Kidney epithelial cell (primary cell): Measurements from ENCODE around the gene ZNRF2. TPM values are rescaled to one million over a fixed set of nuclear protein-coding genes. Genes with fewer than 3 reads are reported as not detected.

Experiments
- DNase-seq: peaks from one replicate; pipeline ENCODE4 v3.0.0-alpha.2; 2010; ENCODE audit warnings: low read depth
- H3K27me3 ChIP-seq: 2 replicates; pipeline ENCODE4 v1.6.0; 2011; ENCODE audit warnings: low read length; ENCODE audit not compliant: control insufficient read depth, insufficient read depth
- H3K36me3 ChIP-seq: 2 replicates; pipeline ENCODE4 v1.5.1; 2011; ENCODE audit warnings: low read length; ENCODE audit not compliant: control insufficient read depth, insufficient read depth
- H3K4me3 ChIP-seq: 2 replicates; pipeline ENCODE4 v1.5.1; 2011; ENCODE audit warnings: low read depth, mild to moderate bottlenecking, control low read depth, low read length
- total RNA-seq: library from RNA; depleted of rRNA; stranded (reverse); fragments of >200 nt; gene quantifications from 2 replicates; pipeline ENCODE4 v1.2.3, GENCODE V29; 2015
- TF ChIP-seq, protein P1 (sequence below): IDR thresholded peaks from 2 replicates; pipeline ENCODE4 v1.5.1; 2011; ENCODE audit warnings: mild to moderate bottlenecking, moderate library complexity, low read length, control low read depth, inconsistent platforms; ENCODE audit not compliant: insufficient read depth, poor library complexity, severe bottlenecking

Gene ZNRF2
- total RNA-seq, 1 donor from 2014 or later = 11.2 TPM

DNA sequence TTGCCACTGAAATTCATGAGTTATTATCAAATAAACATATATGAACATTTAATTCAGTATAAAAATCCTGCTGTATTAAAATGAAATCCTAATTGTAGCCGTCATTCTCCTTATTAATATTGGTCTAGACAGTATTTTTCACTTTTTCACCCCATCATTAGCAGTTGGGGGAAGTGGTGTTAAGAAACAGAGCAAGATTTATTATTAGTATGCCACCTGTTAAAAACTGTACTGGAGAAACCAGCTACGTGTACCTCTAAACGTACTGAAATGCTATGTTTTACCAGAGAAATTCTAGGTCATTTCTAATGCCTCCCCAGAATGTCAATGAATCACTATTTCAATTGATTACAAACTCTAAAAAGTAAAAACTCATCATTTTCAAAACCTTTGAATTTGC lies 9.8 kb upstream of the ZNRF2 start:
- H3K36me3 ChIP-seq = no peaks in the 10 kb centered on the region
- no peaks in the 10 kb centered on the region for H3K27me3 ChIP-seq
- TF ChIP-seq, protein P1, sequence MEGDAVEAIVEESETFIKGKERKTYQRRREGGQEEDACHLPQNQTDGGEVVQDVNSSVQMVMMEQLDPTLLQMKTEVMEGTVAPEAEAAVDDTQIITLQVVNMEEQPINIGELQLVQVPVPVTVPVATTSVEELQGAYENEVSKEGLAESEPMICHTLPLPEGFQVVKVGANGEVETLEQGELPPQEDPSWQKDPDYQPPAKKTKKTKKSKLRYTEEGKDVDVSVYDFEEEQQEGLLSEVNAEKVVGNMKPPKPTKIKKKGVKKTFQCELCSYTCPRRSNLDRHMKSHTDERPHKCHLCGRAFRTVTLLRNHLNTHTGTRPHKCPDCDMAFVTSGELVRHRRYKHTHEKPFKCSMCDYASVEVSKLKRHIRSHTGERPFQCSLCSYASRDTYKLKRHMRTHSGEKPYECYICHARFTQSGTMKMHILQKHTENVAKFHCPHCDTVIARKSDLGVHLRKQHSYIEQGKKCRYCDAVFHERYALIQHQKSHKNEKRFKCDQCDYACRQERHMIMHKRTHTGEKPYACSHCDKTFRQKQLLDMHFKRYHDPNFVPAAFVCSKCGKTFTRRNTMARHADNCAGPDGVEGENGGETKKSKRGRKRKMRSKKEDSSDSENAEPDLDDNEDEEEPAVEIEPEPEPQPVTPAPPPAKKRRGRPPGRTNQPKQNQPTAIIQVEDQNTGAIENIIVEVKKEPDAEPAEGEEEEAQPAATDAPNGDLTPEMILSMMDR = no peak
- H3K4me3 ChIP-seq = no peak overlapping the region
- DNase-seq = no peak

DNA sequence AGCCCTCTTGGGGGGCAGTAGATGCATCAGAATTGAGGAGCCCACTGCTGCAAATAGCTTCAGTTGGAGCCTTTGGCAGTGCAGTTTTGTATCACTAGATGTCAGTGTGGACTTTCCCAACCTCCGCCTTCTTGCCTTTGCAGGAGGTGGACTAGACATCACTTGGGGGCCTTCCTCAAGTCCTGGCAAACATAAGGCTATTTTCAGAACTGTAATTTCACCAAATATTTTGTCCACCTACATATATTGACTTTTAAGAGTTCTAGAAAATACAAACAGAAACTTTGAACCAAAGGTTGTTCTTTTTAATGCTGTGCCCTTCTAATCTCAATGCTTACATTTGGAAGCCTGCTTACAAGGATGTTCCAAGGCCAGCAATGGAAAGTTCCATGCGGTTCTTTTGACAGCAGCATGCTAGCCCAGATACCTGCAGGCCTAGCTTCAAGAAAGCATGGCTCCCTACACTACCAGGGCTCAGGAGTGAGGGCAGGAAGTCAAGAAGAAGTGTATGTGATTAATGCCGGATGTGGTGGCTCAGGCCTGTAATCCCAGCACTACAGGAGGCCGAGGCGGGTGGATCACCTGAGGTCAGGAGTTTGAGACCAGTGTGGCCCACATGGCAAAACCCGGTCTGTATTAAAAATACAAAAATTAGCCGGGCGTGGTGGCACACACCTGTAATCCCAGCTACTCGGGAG lies 8.0 kb upstream of the ZNRF2 start:
- H3K36me3 ChIP-seq = no peaks in the 10 kb centered on the region
- H3K27me3 ChIP-seq = no peaks in the 10 kb centered on the region
- DNase-seq = no peak
- TF ChIP-seq, protein P1 = peak; percentile 63
- no peak overlapping the region for H3K4me3 ChIP-seq

DNA sequence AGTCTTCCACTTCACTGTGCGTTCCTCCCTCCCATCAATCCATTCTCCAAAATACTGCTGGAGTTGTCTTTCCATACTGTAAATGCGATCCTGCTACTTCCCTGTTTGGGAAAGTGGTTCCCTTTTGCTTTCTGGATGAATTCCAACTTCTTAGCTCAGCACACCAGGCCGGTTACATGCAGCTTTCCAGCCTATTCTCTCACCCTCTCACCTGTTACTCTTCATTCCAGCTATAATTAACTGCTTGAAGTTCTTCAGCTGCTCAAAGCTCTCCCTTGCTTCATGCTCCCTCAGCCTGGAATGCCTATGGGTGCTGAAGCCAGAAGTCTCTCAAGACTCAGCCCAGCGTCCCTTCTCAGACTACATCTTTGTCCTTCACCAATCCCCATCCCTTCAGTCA lies 6.0 kb upstream of the ZNRF2 start:
- H3K4me3 ChIP-seq = no peak overlapping the region
- no peaks in the 10 kb centered on the region for H3K36me3 ChIP-seq
- DNase-seq = no peak
- TF ChIP-seq, protein P1 = no peak
- no peaks in the 10 kb centered on the region for H3K27me3 ChIP-seq

DNA sequence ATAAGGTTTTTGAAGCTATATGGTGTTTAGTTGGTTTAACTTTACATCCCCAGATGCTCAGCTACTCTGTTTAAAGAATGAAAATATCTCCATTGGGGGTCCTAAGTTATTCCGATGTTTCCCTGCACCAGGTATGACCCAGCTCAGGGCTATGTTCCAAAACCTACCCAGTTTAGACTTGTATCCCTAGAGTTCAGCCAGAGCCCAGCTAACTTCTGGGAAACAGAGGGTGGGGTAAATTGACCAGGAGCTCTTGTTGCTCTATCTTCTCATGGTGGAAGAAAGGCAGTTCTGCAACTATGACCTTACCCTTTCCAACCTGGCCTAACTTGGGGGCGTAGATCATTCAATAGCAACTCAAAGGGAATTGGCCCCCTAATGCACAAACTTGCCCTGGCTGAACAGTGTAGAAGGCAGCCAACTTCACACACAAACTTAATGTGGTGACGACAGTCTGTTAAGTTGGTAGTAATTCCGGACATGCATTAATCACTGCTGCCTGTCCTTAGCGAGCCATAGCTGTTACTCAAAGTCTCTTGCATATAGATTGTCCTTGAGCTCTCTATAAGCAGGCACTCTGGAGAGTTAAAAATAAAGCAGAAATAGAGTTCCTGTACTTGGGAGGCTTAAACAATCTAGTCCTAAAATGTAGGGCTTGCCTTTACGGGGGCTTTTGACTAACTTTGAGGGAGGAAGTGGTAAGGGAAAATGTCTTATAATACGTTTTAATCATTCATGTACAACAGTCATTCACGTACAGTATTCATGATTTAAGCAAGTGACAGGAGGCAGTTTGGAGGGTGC lies 5.3 kb upstream of the ZNRF2 start:
- Histone ChIP-seq H3K36me3 (no peaks in the 10 kb centered on the region), H3K4me3 (no peak overlapping the region), H3K27me3 (no peaks in the 10 kb centered on the region)
- TF ChIP-seq, protein P1 = no peak
- DNase-seq = no peak

DNA sequence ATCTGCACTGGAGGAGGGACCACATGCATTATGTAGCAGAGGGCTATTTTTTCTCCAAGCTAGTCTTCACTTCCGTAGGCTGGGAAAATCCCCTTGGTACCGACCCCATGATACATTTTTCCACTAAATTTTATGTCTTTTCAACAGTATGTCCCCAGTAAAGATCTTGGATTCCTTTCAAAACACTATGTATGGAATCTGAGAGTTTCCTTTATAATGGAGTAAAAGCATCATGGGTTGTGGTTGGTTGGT lies 4.8 kb upstream of the ZNRF2 start:
- TF ChIP-seq, protein P1 = no peak
- no peaks in the 10 kb centered on the region for H3K36me3 ChIP-seq
- no peaks in the 10 kb centered on the region for H3K27me3 ChIP-seq
- no peak for DNase-seq
- H3K4me3 ChIP-seq = no peak overlapping the region
